Measurements from ENCODE around the gene PDGFA.

Gene PDGFA

GRCh38 chr7:519484-520390 lies at the start of gene PDGFA:
PDGFA (minus strand) TSS chr7:519846; CDS start chr7:519001, 845 bp downstream.
- DNase-seq (ENCODE audit: low spot score), result peak; percentile 92

- DNase-seq (ENCODE audit: low spot score), result no peak
Measured at GRCh38 chr7:568031-568951, 48.6 kb upstream of the PDGFA start.

- no peak for DNase-seq (ENCODE audit: low spot score)
Measured at GRCh38 chr7:567305-567883, 47.7 kb upstream of the PDGFA start.

GRCh38 chr7:566100-566499 lies 46.5 kb upstream of the PDGFA start:
- no peak for DNase-seq (ENCODE audit: low spot score)

- no peak for DNase-seq (ENCODE audit: low spot score)
Measured at GRCh38 chr7:564176-564865, 44.7 kb upstream of the PDGFA start.

GRCh38 chr7:563629-564170 lies 44.1 kb upstream of the PDGFA start:
- DNase-seq (ENCODE audit: low spot score), result no peak

- no peak for DNase-seq (ENCODE audit: low spot score)
Measured at GRCh38 chr7:562789-563628, 43.4 kb upstream of the PDGFA start.

- DNase-seq (ENCODE audit: low spot score), result no peak
Measured at GRCh38 chr7:562374-562675, 42.7 kb upstream of the PDGFA start.

GRCh38 chr7:561631-562373 lies 42.2 kb upstream of the PDGFA start:
- DNase-seq (ENCODE audit: low spot score), result peak; percentile 56

GRCh38 chr7:560966-561630 lies 41.5 kb upstream of the PDGFA start:
- no peak for DNase-seq (ENCODE audit: low spot score)

GRCh38 chr7:559396-559705 lies 39.7 kb upstream of the PDGFA start:
- no peak for DNase-seq (ENCODE audit: low spot score)

- no peak for DNase-seq (ENCODE audit: low spot score)
Measured at GRCh38 chr7:557558-557881, 37.9 kb upstream of the PDGFA start.

- DNase-seq (ENCODE audit: low spot score), result no peak
Measured at GRCh38 chr7:556837-557557, 37.4 kb upstream of the PDGFA start.

GRCh38 chr7:556291-556826 lies 36.7 kb upstream of the PDGFA start:
- DNase-seq (ENCODE audit: low spot score), result no peak

- DNase-seq (ENCODE audit: low spot score), result no peak
Measured at GRCh38 chr7:555551-556160, 36.0 kb upstream of the PDGFA start.

- DNase-seq (ENCODE audit: low spot score), result peak; percentile 51
Measured at GRCh38 chr7:553636-554111, 34.0 kb upstream of the PDGFA start.

GRCh38 chr7:552868-553635 lies 33.4 kb upstream of the PDGFA start:
- peak; percentile 87 for DNase-seq (ENCODE audit: low spot score)
